ENCODE measurements around the gene ERG.

ERG gene

DNA sequence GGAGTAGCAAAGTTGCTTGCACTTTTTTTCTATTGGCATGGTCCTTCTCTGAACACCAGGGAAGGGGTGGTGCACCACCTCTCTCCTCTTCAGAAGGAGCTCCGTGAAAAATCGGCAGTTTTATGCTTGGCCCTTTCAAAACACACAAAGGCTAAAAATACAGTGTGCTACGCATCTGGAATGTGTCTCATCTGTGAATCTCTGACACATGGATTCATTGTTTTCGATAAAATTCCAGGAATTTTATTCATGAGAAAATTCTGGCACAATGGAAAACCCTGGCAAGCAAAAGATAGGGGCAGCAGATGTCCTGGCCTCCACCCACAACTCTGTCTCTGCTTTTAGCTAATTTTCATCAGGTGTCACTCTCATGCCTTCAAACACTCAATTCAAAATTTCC is 42.9 kb downstream of the ERG start:
- no peak for DNase-seq (ENCODE audit: low read depth)
- TF ChIP-seq, protein P1, sequence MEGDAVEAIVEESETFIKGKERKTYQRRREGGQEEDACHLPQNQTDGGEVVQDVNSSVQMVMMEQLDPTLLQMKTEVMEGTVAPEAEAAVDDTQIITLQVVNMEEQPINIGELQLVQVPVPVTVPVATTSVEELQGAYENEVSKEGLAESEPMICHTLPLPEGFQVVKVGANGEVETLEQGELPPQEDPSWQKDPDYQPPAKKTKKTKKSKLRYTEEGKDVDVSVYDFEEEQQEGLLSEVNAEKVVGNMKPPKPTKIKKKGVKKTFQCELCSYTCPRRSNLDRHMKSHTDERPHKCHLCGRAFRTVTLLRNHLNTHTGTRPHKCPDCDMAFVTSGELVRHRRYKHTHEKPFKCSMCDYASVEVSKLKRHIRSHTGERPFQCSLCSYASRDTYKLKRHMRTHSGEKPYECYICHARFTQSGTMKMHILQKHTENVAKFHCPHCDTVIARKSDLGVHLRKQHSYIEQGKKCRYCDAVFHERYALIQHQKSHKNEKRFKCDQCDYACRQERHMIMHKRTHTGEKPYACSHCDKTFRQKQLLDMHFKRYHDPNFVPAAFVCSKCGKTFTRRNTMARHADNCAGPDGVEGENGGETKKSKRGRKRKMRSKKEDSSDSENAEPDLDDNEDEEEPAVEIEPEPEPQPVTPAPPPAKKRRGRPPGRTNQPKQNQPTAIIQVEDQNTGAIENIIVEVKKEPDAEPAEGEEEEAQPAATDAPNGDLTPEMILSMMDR (conservative IDR thresholded peaks at IDR 0.05; ENCODE audit: low read depth, low read length) = no peak
- no peak overlapping the region for H3K4me3 ChIP-seq (ENCODE audit: low read length)

DNA sequence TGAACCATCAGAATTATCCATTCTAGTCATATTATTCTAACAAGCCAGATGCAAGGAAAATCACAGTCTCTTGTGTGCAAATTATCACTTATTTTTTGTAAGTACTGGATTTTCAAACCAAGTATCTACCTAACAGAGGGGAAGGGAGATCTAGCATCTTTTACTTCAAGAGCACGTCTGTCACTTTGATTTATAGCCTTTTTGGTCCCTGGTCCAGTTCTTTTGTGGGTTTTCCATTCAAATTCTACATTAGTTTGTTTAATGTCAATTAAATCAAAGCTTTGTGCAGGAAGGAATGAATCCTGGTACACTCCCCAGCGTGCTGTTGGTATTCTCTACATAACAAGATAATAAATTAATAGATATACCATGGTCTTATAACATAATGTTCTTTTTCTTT is 43.6 kb downstream of the ERG start:
- TF ChIP-seq, protein P1 (conservative IDR thresholded peaks at IDR 0.05; ENCODE audit: low read depth, low read length) = no peak
- no peak for DNase-seq (ENCODE audit: low read depth)
- no peak overlapping the region for H3K4me3 ChIP-seq (ENCODE audit: low read length)

DNA sequence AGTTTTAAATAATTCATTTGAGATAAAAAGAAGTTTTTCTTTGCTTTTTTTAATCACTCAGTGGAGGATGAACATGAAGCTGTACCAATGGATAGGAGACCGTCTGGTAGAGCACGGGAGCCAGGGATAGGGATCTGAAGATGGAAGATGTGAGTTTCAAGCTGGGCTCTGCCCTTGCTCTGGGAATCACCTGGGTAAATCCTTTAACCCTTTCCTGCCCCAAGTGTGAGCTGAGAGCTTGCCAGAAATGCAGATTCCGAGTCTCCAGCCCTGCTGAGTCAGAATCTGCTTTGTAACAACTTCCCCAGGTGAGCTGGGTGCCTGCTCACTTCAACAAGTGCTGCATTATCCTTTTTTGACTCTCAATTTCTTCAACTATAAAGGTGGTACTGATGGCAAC is 44.1 kb downstream of the ERG start:
- H3K4me3 ChIP-seq (ENCODE audit: low read length) = no peak overlapping the region
- TF ChIP-seq, protein P1 (conservative IDR thresholded peaks at IDR 0.05; ENCODE audit: low read depth, low read length) = no peak
- DNase-seq (ENCODE audit: low read depth) = no peak

DNA sequence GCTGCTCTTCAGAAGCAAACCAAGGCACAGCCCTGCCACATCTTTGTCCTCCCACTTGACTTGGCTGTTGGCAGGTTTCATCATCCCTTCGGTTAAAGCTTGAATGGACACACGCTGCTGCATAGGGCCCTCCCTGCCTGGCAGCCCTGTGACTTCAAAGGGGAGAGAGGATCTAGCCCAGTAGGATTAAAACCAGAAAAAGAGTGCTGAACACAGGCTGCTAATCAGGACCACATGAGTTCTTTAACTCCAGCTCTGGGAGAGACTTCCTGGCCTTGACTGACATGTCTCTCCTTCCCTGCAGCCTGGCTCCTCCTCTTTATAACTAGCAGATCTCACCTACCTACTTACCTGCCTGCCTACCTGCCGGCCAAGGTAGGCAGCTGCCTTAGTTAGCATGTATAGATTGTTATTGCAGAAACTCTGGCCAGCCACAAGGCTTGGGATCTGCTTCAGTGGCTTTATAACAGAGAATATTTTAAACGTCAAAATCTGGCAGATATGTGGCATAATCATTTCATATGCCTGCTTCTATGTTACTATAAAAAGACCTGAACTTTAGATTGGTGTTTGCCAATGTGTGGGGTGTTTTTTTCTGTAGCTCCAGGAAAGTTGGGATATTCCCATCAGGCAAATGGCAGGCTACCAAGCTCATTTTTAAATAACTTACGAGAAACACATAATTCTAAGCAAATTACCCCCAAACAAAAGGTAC is 49.4 kb downstream of the ERG start:
- TF ChIP-seq, protein P1 (conservative IDR thresholded peaks at IDR 0.05; ENCODE audit: low read depth, low read length) = no peak
- H3K4me3 ChIP-seq (ENCODE audit: low read length) = no peak overlapping the region
- peak; percentile 76 for DNase-seq (ENCODE audit: low read depth)

DNA sequence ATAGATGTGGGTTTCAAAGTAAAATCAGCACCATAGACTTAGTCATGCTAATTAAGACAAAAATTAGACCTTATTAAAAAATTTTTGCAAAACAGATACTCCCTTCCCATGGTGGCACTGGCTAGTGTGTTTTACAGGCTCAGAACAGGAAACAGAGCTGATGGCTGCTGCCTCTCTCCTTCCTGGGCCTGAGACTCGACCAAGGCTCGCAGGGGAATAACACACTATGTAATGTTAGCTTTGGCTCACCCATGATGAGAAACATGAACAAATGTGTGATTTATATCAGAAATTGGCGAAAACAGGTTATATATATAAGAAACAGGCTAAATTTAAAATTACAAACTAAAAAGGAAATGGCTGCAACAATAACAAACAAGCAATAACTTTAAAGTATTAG is 50.7 kb downstream of the ERG start:
- no peak for DNase-seq (ENCODE audit: low read depth)
- TF ChIP-seq, protein P1 (conservative IDR thresholded peaks at IDR 0.05; ENCODE audit: low read depth, low read length) = no peak
- H3K4me3 ChIP-seq (ENCODE audit: low read length) = no peak overlapping the region

DNA sequence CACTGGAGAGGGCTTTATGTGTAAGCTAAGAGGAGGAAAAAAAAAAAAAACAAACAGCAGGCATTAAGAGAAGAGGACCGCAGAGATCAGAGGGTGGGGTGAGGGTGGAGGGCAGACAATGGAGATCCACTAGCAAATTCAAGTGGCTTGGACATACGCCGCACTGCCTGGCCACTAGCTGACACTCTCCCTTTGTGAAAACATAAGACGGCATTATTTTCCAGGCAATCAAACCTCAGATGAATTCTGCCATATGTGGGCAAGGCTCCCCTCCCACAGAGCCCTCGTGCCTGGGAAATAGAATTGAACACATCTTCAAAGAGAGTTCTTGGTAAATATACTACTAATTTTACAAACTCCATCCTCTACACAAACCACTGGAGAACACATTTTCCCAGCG is 53.6 kb downstream of the ERG start:
- DNase-seq (ENCODE audit: low read depth) = no peak
- TF ChIP-seq, protein P1 (conservative IDR thresholded peaks at IDR 0.05; ENCODE audit: low read depth, low read length) = no peak
- H3K4me3 ChIP-seq (ENCODE audit: low read length) = no peak overlapping the region

DNA sequence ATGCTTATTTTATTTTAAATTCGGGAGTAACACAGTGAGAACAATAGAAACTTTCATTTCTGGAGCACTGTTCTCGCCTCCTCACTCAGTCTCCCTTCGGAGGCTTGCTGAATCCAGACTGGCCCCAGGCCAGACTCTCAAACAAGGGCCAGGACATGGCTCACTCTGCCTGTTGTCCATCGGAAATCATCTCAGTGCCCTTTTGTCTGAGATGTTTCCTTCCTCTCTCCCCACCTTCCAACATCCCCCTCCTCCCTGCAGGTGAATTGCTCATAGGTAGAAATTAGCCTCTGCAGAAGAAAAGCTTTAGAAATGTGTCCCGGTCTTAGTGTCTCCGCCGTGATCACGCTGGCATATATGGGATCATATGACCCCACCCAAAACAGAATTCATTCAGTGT is 55.2 kb downstream of the ERG start:
- TF ChIP-seq, protein P1 (conservative IDR thresholded peaks at IDR 0.05; ENCODE audit: low read depth, low read length) = no peak
- H3K4me3 ChIP-seq (ENCODE audit: low read length) = no peak overlapping the region
- DNase-seq (ENCODE audit: low read depth) = no peak

Data from retinal pigment epithelial cell (primary cell).